ENCODE measurements around the gene CFAP45.

Gene CFAP45

GRCh38 chr1:159895286-159895685 is 4.7 kb downstream of the CFAP45 start:
- H3K36me3 ChIP-seq: no peaks in the 10 kb centered on the region
- peaks cover 0 to 10% (median 8%) of the 10 kb centered on the region in 4 donors for H3K4me1 ChIP-seq
- no peaks in the 10 kb centered on the region for H3K9me3 ChIP-seq
- DNase-seq: no peak
- intact Hi-C loops (cut with DNase I; ENCODE audit: low total_unique reads): no loop called here
- no peak overlapping the region for H3K27ac ChIP-seq
- TF ChIP-seq CTCF (IDR thresholded peaks at IDR 0.05): no peak
- no peak overlapping the region for H3K4me3 ChIP-seq
- H3K27me3 ChIP-seq: no peaks in the 10 kb centered on the region

DNA sequence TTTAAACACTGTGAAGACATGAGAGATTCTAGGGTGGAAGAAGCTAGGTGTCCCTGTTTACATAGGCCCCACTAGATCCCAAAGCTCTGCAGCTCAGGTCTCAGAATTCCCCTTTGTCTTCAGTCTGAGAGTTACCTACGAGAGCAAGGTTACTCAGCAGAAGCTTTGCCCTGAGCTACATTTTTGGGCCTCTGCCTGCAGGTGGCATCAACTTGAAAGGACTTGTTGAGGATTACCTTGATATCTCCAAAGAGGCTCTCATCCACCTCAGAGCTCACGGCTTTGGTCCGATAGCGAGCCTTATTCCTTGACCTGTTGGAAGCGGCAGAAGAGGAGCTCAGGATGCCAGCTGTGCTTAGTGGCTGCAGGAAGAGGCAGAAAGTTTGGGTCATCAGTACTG is 7.0 kb downstream of the CFAP45 start:
- no peak for DNase-seq
- intact Hi-C loops (cut with DNase I; ENCODE audit: low total_unique reads): loop anchor here (5.0 kb wide), 2 partner anchors 96 to 111 kb away; partner anchors contain the start of gene DUSP23
- H3K4me3 ChIP-seq: no peak overlapping the region
- peaks cover 0 to 11% (median 4%) of the 10 kb centered on the region in 4 donors for H3K4me1 ChIP-seq
- no peaks in the 10 kb centered on the region for H3K9me3 ChIP-seq
- H3K27ac ChIP-seq: no peak overlapping the region
- H3K36me3 ChIP-seq: no peaks in the 10 kb centered on the region
- H3K27me3 ChIP-seq: no peaks in the 10 kb centered on the region
- no peak for TF ChIP-seq CTCF (IDR thresholded peaks at IDR 0.05)

DNA sequence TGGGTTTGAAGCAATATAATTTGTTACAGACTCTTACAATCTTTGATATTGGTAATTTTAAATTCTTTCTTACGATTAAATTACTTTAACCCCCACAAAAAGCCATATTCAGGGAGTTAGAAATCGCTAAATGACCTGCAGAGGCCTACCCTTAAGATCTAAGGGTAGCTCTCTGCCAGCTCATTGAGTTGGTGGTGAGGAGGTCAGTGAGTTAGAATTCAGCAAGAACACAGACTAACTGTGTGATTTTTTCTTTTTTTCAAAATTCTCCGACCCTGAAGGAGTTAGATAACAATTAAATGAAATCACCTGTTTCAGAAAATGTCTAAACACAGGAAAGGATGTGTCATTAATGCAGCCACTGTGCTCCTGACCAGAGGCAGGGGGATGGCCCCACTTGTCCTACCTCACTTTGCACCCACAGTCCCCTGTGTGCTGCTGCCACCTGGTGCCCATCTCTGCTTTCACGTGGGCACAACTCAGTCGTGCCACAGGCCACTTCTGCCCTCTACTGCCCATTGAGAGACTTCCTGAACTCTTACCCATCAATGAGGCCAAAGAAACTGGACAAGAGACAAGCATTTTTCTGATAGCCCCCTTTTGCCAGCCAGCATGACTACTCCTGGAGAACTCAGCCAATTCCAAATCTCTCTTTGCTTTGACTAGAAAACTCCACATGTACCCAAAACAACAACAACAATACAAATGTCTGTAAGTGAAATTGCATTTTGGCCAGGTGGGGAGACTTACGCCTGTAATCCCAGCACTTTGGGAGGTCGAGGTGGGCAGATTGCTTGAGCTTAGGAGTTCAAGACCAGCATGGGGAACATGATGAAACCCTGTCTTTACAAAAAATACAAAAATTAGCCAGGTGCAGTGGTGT is 8.4 kb downstream of the CFAP45 start:
- Histone ChIP-seq H3K4me1 (peaks cover 0 to 11% (median 4%) of the 10 kb centered on the region in 4 donors), H3K27ac (no peak overlapping the region), H3K27me3 (no peaks in the 10 kb centered on the region), H3K9me3 (no peaks in the 10 kb centered on the region), H3K4me3 (no peak overlapping the region), H3K36me3 (no peaks in the 10 kb centered on the region)
- TF ChIP-seq CTCF (IDR thresholded peaks at IDR 0.05): peak; percentile 96 to 98
- intact Hi-C loops (cut with DNase I; ENCODE audit: low total_unique reads): loop anchor here (5.0 kb wide), 2 partner anchors 94 to 109 kb away; partner anchors contain the start of gene DUSP23
- peak; percentile 84 to 90 for DNase-seq

GRCh38 chr1:159890390-159890789 is 9.6 kb downstream of the CFAP45 start:
- DNase-seq: no peak
- no peak for TF ChIP-seq CTCF (IDR thresholded peaks at IDR 0.05)
- H3K36me3 ChIP-seq: no peaks in the 10 kb centered on the region
- no peak overlapping the region for H3K4me3 ChIP-seq
- peaks cover 0 to 11% (median 4%) of the 10 kb centered on the region in 4 donors for H3K4me1 ChIP-seq
- no peaks in the 10 kb centered on the region for H3K27me3 ChIP-seq
- peak overlapping the region in 1 of 2 donors; percentile 17 for H3K27ac ChIP-seq
- intact Hi-C loops (cut with DNase I; ENCODE audit: low total_unique reads): loop anchor here (5.0 kb wide), 2 partner anchors 93 to 108 kb away; partner anchors contain the start of gene DUSP23
- no peaks in the 10 kb centered on the region for H3K9me3 ChIP-seq

GRCh38 chr1:159889821-159890252 is 10.1 kb downstream of the CFAP45 start:
- Histone ChIP-seq H3K9me3 (no peaks in the 10 kb centered on the region), H3K4me1 (peaks cover 0 to 11% (median 4%) of the 10 kb centered on the region in 4 donors), H3K27me3 (no peaks in the 10 kb centered on the region), H3K36me3 (no peaks in the 10 kb centered on the region), H3K4me3 (no peak overlapping the region), H3K27ac (peak overlapping the region in 1 of 2 donors; percentile 17)
- TF ChIP-seq CTCF (IDR thresholded peaks at IDR 0.05): no peak
- peak in 1 of 2 donors; percentile 29 for DNase-seq
- intact Hi-C loops (cut with DNase I; ENCODE audit: low total_unique reads): loop anchor here (5.0 kb wide), 2 partner anchors 93 to 108 kb away; partner anchors contain the start of gene DUSP23

Measured in tibial artery (tissue), 4 donors.